K562 (cell line): Measurements from ENCODE around the gene PRRC2A. TPM values are rescaled to one million over a fixed set of nuclear protein-coding genes. Genes with fewer than 3 reads are reported as not detected.
A peak's percentile ranks its signal among the peaks of the same experiment; 100 is the strongest.

Source experiments
- BDP1 ChIP-seq: IDR thresholded peaks from 3 replicates; pipeline ENCODE4 v1.6.1; 2011; ENCODE audit not compliant: insufficient read length, insufficient read depth
- BMI1 ChIP-seq: fragments of 150-350 bp; IDR thresholded peaks from 2 replicates; pipeline ENCODE4 v1.6.1; 2014; ENCODE audit warnings: low read length
- EP300 ChIP-seq: IDR thresholded peaks from 2 replicates; pipeline ENCODE4 v1.6.1; 2012; ENCODE audit warnings: low read length, improper control_type of control experiment
- FOXK2 ChIP-seq, 2 experiments: fragments of 450-650 bp; IDR thresholded peaks in 1 of 2; conservative IDR thresholded peaks in 1 of 2; 2 replicates each; pipeline ENCODE4 v1.6.1; 2016; ENCODE audit warnings: low read depth in 2 of 2, mild to moderate bottlenecking in 1 of 2
- HBP1 ChIP-seq: fragments of 450-650 bp; formaldehyde crosslinking; IDR thresholded peaks from 2 replicates; pipeline ENCODE4 v1.4.0; 2022; ENCODE audit warnings: missing genetic modification characterization
- HDAC8 ChIP-seq: fragments of 450-650 bp; IDR thresholded peaks from 2 replicates; pipeline ENCODE4 v1.6.1; 2016; ENCODE audit warnings: mild to moderate bottlenecking, missing genetic modification characterization, moderate library complexity, missing compliant biosample characterization
- KDM4B ChIP-seq, 2 experiments: fragments of 450-650 bp in 1 of 2; sonication (generic) in 1 of 2; IDR thresholded peaks; 2 replicates each; pipeline ENCODE4 v1.6.1; 2016 to 2017; ENCODE audit warnings: borderline replicate concordance in 2 of 2, antibody characterized with exemption in 1 of 2, low read depth in 1 of 2, mild to moderate bottlenecking in 1 of 2
- MTA1 ChIP-seq: fragments of 450-650 bp; IDR thresholded peaks from 2 replicates; pipeline ENCODE4 v1.6.1; 2017; ENCODE audit warnings: borderline replicate concordance
- RBM22 ChIP-seq: fragments of 200-400 bp; formaldehyde crosslinking; IDR thresholded peaks from 2 replicates; pipeline ENCODE4 v1.6.1; 2018; ENCODE audit warnings: low read length, low read depth; ENCODE audit not compliant: poor library complexity, severe bottlenecking
- SAFB ChIP-seq: fragments of 200-400 bp; formaldehyde crosslinking; IDR thresholded peaks from 2 replicates; pipeline ENCODE4 v1.6.1; 2017; ENCODE audit warnings: low read depth, low read length, borderline replicate concordance
- STAG1 ChIP-seq: sonication (generic); formaldehyde crosslinking; IDR thresholded peaks from 2 replicates; pipeline ENCODE4 v1.5.0; 2020; ENCODE audit warnings: missing genetic modification reagents, borderline replicate concordance
- TSHZ1 ChIP-seq: fragments of 250-450 bp; sonication (Bioruptor Pico); IDR thresholded peaks from 2 replicates; pipeline ENCODE4 v1.4.0; 2020; ENCODE audit warnings: mild to moderate bottlenecking, moderate library complexity
- ZBTB17 ChIP-seq: fragments of 450-650 bp; formaldehyde crosslinking; IDR thresholded peaks from 2 replicates; pipeline ENCODE4 v1.4.0; 2020; ENCODE audit warnings: mild to moderate bottlenecking
- ZBTB33 ChIP-seq: sonication (generic); formaldehyde crosslinking; IDR thresholded peaks from 2 replicates; pipeline ENCODE4 v1.8.1; 2023; ENCODE audit warnings: mild to moderate bottlenecking, missing genetic modification reagents
- ZC3H8 ChIP-seq: fragments of 450-650 bp; IDR thresholded peaks from 2 replicates; pipeline ENCODE4 v1.6.1; 2017
- ZNF134 ChIP-seq: fragments of 250-450 bp; sonication (Bioruptor Pico); conservative IDR thresholded peaks from 2 replicates; pipeline ENCODE4 v1.4.0; 2020
- ZNF274 ChIP-seq: IDR thresholded peaks from 2 replicates; pipeline ENCODE4 v1.6.1; 2011; ENCODE audit warnings: low read depth, mild to moderate bottlenecking, low read length, moderate library complexity, borderline replicate concordance
- ZNF586 ChIP-seq: fragments of 450-650 bp; formaldehyde crosslinking; conservative IDR thresholded peaks from 2 replicates; pipeline ENCODE4 v1.4.0; 2020; ENCODE audit warnings: mild to moderate bottlenecking, moderate library complexity
- polyA plus RNA-seq, 8 experiments: library from polyadenylated mRNA; depleted of rRNA in 4 of 8; stranded (reverse) in 5 of 8; unstranded in 3 of 8; fragments of >200 nt; fragmentation: Nextera tagmentation in 2 of 8; fragmentation: Illumina TruSeq in 1 of 8; extraction: Ambion mirVana in 2 of 8; extraction: Trizol in 1 of 8; gene quantifications; 2 replicates each; pipeline versions ENCODE4 v1.2.1 to v1.2.3, GENCODE V29; 2011 to 2014; ENCODE audit warnings: inconsistent platforms in 1 of 8, missing spikeins in 1 of 8
- total RNA-seq, 7 experiments: library from RNA; depleted of rRNA in 6 of 7; stranded (reverse); fragments of >200 nt in 6 of 7; fragmentation: Illumina TruSeq in 2 of 7; extraction: Trizol in 2 of 7; gene quantifications; 2 replicates each; pipeline versions ENCODE4 v1.2.1 to v1.2.3, GENCODE V29; 2011 to 2021; ENCODE audit warnings: low replicate concordance in 1 of 7

Gene PRRC2A
- total and polyA plus RNA-seq, 9 of the 15 experiments (the other 6 are each of a cell fraction or from before 2014, with no cell fraction given): 1.0 to 332 (median 63.0) TPM

- TF ChIP-seq HBP1 (CRISPR knock-in tag): peak; percentile 62
- TF ChIP-seq ZC3H8: peak; percentile 60; the same call in 1 of the 2 replicates
- TF ChIP-seq BDP1: no peak
- TF ChIP-seq KDM4B (IDR thresholded peaks at IDR 0.05; ENCODE audit: borderline replicate concordance in 2 of 2, low read depth in 1 of 2): peak in 1 of 2 experiments; percentile 99; a peak in 2 of 4 replicates
- no peak for TF ChIP-seq STAG1 (CRISPR knock-in tag)
- peak; percentile 83 for TF ChIP-seq RBM22
- no peak for TF ChIP-seq ZNF274
- TF ChIP-seq EP300: peak; percentile 47
- peak; percentile 85 to 91 for TF ChIP-seq FOXK2 (conservative IDR thresholded peaks at IDR 0.05 in 1 of 2, IDR thresholded peaks at IDR 0.05 in 1 of 2; ENCODE audit: low read depth in 2 of 2)
- TF ChIP-seq ZNF586: 0 out of 2 replicates have a peak, but pooled peaks have one; percentile 29
- no peak for TF ChIP-seq HDAC8
- peak; percentile 78; the same call in 1 of the 2 replicates for TF ChIP-seq MTA1
- peak; percentile 66; the same call in 1 of the 2 replicates for TF ChIP-seq TSHZ1
- TF ChIP-seq BMI1: 0 out of 2 replicates have a peak, but pooled peaks have one; percentile 17
- peak; percentile 69 for TF ChIP-seq ZNF134 (CRISPR knock-in tag)
- no peak for TF ChIP-seq SAFB
- no peak; the same call in 1 of the 2 replicates for TF ChIP-seq ZBTB17 (CRISPR knock-in tag)
- no peak for TF ChIP-seq ZBTB33 (CRISPR knock-in tag)
Observed at GRCh38 chr6:31665501-31666336, 45.2 kb downstream of the PRRC2A start, which contains the start of gene CSNK2B (continued).
